Ishikawa (cell line): Measurements from ENCODE around the gene PLSCR3.

ENCODE experiments used
- CEBPB ChIP-seq: IDR thresholded peaks from 2 replicates; pipeline ENCODE4 v1.6.1; 2012
- CREB1 ChIP-seq: IDR thresholded peaks from 2 replicates; pipeline ENCODE4 v1.6.1; 2012; ENCODE audit warnings: low read depth
- EGR1 ChIP-seq: IDR thresholded peaks from 2 replicates; pipeline ENCODE4 v1.6.1; 2012
- EP300 ChIP-seq: IDR thresholded peaks from 2 replicates; pipeline ENCODE4 v1.6.1; 2012; ENCODE audit warnings: borderline replicate concordance
- FOXM1 ChIP-seq: IDR thresholded peaks from 2 replicates; pipeline ENCODE4 v1.6.1; 2012; ENCODE audit warnings: low read depth, borderline replicate concordance
- NFIC ChIP-seq: IDR thresholded peaks from 2 replicates; pipeline ENCODE4 v1.6.1; 2012
- RAD21 ChIP-seq: IDR thresholded peaks from 2 replicates; pipeline ENCODE4 v1.6.1; 2012; ENCODE audit warnings: low read depth
- REST ChIP-seq: IDR thresholded peaks from 2 replicates; pipeline ENCODE4 v1.6.1; 2012; ENCODE audit warnings: low read depth, mild to moderate bottlenecking
- TAF1 ChIP-seq: IDR thresholded peaks from 2 replicates; pipeline ENCODE4 v1.6.1; 2012; ENCODE audit warnings: low read depth, mild to moderate bottlenecking
- TCF12 ChIP-seq: IDR thresholded peaks from 2 replicates; pipeline ENCODE4 v1.6.1; 2012; ENCODE audit warnings: low read depth
- TEAD4 ChIP-seq: IDR thresholded peaks from 2 replicates; pipeline ENCODE4 v1.6.1; 2012
- YY1 ChIP-seq: IDR thresholded peaks from 2 replicates; pipeline ENCODE4 v1.6.1; 2012; ENCODE audit warnings: low read depth
- ZBTB7A ChIP-seq: IDR thresholded peaks from 2 replicates; pipeline ENCODE4 v1.6.1; 2012; ENCODE audit warnings: low read depth
- TF ChIP-seq, protein P1 (sequence below): IDR thresholded peaks from 2 replicates; pipeline ENCODE4 v1.6.1; 2012
- TF ChIP-seq, protein P2 (sequence below): IDR thresholded peaks from 2 replicates; pipeline ENCODE4 v1.6.1; 2012

Gene PLSCR3

GRCh38 chr17:7369825-7370224 is 24.5 kb downstream of the PLSCR3 start:
- no peak for TF ChIP-seq ZBTB7A
- no peak for TF ChIP-seq TEAD4

DNA sequence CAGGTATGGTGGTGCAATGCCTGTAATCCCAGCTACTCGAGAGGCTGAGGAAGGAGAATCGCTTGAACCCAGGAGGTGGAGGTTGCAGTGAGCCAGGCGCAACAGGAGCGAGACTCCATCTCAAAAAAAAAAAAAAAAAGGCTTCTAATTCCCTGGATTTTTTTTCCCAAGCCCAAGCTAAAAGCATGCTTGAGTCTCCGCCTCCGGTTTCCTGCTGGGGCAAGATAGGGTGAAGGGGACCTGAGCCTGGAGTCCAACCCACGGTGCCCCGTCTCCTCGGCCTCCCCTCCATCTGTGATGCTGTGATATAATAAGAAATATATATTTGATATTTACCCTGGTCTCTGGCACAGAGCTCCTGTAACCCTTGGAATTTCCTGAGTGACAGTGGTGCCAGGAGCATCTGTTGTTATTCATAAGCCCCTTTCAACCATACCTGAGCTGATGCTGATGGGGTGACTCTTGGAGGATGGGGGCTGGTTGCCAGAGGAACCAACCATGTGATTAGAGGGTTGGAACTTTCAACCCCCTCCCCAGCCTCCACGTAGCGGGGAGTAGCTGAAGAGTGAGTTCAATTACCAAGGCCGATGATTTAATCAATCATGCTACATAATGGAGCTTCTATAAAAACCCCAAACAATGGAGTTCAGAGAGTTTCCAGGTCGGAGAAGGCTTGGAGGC is 26.3 kb downstream of the PLSCR3 start:
- TF ChIP-seq TAF1 (no peak), FOXM1 (no peak)

DNA sequence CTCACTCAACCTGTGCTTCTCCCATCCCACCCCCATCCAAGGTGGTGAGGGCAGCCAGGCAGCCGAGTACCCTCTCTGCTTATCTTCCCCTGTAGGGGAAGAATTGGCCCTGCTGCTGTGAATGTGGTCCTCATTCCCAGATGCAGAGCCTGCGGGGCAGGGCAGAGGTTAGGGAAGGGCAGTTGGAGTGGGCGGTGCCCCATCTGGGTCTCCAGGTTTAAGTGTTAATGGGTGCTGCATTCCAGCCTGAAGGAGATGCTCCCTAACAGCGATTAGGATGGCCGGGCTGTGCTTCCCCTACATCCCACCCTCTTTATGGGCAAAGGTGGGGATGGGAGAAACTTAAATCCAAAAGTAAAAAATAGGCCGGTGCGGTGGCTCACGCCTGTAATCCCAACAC is 27.2 kb downstream of the PLSCR3 start:
- TF ChIP-seq TAF1: no peak
- TF ChIP-seq ZBTB7A: no peak
- TF ChIP-seq, protein P1, sequence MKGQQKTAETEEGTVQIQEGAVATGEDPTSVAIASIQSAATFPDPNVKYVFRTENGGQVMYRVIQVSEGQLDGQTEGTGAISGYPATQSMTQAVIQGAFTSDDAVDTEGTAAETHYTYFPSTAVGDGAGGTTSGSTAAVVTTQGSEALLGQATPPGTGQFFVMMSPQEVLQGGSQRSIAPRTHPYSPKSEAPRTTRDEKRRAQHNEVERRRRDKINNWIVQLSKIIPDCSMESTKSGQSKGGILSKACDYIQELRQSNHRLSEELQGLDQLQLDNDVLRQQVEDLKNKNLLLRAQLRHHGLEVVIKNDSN: no peak
- no peak for TF ChIP-seq CEBPB
- TF ChIP-seq TEAD4: no peak
- no peak for TF ChIP-seq NFIC
- TF ChIP-seq, protein P2, sequence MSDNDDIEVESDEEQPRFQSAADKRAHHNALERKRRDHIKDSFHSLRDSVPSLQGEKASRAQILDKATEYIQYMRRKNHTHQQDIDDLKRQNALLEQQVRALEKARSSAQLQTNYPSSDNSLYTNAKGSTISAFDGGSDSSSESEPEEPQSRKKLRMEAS: no peak
- no peak for TF ChIP-seq FOXM1
- TF ChIP-seq CREB1: no peak
- no peak for TF ChIP-seq TCF12
- TF ChIP-seq EP300: no peak
- TF ChIP-seq YY1: no peak
- no peak for TF ChIP-seq EGR1

GRCh38 chr17:7363311-7363710 is 31.0 kb downstream of the PLSCR3 start:
- TF ChIP-seq TEAD4: peak; percentile 24; the same call in 1 of the 2 replicates
- TF ChIP-seq FOXM1: no peak

DNA sequence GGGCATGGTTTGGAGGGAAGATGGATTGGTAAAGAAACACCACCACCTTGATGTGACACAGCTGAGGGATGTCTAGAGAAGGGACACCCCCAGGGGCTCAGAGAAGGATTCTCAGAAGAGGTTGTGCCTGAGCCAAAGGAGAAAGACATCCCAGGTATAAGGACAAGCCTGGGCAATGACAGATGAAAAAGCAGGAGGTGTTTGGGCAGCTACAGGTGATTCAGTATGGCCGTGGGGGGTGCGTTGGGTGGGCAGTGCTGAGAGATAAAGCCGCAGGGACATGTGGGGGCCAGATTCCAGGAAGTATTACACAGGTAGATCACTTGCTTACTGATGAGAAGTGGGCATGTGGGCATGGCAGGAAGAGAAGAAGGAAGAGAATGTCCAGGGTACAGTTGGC is 32.4 kb downstream of the PLSCR3 start:
- TF ChIP-seq EGR1 (no peak), CREB1 (no peak), TEAD4 (no peak), RAD21 (no peak)

- TF ChIP-seq TAF1 (no peak), ZBTB7A (no peak), FOXM1 (no peak), TEAD4 (no peak)
These were observed 36.9 kb downstream of the PLSCR3 start for GRCh38 chr17:7357381-7357780.

GRCh38 chr17:7356756-7357155 is 37.6 kb downstream of the PLSCR3 start:
- no peak for TF ChIP-seq CREB1

DNA sequence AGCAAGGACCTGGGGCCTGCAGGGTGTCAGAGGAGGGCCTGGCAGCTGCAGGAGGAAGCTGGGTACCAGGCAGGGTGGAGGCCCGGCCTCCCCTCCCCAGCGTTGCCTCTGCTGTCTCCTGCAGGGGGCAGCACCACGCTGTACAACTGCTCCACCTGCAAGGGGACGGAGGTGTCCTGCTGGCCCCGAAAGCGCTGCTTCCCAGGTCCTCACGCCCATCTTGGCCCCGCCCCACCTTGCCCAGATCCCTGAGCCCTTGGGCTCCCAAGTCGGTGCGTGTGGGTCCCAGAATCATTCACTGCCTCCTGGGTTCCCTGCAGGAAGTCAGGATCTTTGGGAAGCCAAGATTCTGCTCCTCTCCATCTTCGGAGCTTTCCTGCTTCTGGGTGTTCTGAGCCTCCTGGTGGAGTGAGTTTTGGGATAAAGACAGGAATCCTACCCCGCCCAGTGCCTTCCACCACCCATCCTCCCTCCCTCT is 38.2 kb downstream of the PLSCR3 start:
- TF ChIP-seq YY1 (0 out of 2 replicates have a peak, but pooled peaks have one; percentile 31), RAD21 (peak; percentile 96), ZBTB7A (no peak), FOXM1 (no peak), TAF1 (no peak), REST (no peak), CREB1 (no peak)
- TF ChIP-seq, protein P2: 0 out of 2 replicates have a peak, but pooled peaks have one; percentile 23

- TF ChIP-seq RAD21 (no peak), EGR1 (no peak), NFIC (no peak), FOXM1 (no peak), TCF12 (no peak), ZBTB7A (no peak), TAF1 (no peak), TEAD4 (no peak), YY1 (no peak), REST (no peak), CEBPB (no peak), EP300 (no peak)
- TF ChIP-seq, protein P2: no peak
- TF ChIP-seq, protein P1: no peak
These were observed 38.8 kb downstream of the PLSCR3 start for GRCh38 chr17:7355573-7355972.
